HG03159 (cell line): ENCODE data around the gene VIT.

Source experiments
- ATAC-seq: cut with Tn5 transposase; IDR thresholded peaks from one replicate; pipeline ENCODE4 v1.9.1; 2021; ENCODE audit warnings: mild to moderate bottlenecking, moderate library complexity; ENCODE audit not compliant: unreplicated experiment

Gene VIT

DNA sequence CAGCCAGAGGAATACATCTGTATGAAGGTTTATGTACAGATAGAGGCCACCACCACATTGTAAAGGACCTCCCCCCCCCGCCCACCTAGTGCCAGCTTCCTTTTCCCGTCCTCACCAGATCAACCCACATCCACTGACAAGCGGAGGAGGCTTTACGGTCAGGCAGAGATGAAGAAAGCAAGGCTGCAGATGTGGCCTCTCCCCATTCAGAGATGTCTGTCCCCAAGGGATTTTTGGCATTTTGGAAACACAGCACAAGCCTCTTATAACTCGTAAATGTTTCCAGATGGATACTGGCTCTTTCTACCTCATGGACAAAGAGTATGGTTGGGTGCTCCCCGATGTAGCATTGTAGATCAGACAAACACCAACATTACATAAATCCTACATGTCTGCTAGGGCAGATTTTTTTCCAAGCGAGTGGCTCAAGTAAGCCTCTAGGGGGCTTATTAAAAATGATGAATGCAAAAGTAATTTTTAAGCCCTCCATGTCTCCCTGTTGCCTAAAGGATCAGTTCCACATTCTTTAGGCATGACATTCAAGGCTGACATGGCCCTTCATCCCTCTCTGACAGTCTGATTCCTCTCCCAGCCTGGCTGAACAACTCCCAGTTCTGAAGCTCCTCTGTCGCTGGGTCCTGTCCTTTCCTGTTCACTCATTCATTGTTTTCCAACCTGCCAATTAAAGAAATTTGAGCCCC, 11.7 kb downstream of the VIT start:
- no peak for ATAC-seq

DNA sequence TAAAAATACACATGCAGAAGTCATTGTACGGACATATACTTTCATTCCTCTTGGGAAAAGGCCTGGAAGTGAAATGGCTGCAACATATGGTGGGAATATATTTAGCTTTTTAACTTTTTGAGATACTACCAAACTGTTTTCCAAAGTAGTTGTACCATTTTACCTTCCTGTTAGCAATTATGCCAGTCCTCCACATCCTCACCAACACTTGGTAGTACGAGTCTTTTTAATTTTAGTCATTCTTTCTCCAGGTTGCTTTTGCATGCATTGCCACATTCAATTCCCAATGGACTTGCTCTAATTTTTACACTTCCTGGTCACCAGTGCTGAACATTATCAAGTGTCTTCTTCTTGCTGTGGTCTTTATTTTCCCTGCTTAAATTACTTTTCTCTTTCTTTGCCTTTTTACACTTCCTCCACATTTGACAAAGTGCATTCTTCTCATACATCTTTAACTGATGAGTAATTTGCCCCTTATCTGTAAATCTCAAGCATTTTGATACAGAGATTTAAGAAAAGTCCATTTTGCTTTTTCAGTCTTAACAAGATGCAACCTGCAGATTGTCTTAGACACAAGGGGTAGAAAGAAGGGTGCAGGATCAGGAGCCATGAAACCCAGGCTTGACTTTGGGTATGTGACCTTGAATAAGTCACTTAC, 14.5 kb downstream of the VIT start:
- no peak for ATAC-seq

DNA sequence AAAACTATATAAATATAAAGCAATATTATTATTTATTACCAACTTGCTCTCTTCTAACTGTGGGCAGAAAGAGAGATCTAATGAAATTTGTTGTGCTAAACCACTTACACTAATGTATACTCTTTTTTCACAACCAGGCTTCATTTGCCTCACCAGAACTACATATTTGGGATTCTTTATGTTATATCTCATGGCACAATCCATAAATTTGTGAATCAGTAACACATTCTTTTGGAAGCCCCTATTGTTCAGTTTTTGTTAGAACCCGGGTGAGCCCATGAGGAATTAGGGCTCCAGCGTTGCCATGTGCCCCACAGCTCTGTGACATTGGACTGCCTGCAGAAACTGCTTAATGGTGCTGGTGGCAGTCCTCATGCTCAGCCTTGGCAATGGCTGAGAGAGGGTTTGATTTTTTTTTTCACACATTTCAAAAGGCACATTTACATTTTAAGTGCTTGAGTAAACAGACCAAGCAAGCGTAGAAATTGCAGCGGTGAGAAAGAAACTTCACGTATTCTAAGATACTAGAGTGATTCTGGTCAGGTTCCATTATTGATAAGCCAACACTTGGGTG, 15.3 kb downstream of the VIT start:
- ATAC-seq = no peak

DNA sequence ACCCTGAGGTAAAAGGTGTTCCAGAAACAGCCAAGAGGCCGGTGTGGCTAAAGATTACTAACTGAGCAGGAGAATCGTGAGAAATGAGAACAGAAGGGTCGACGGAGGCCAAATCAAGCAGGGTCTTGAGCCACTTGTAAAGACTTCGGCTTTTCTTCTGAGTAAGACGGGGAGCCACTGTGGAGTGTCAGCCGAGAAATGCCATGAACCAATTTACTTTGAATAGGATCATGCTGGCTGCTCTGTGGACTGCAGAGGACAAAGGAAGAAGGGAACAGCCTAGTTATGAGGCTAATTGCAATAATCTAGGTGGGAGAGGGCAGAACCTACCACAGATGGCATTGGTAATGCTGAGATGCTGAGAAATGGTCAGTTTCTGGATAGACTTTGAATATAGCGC, 16.8 kb downstream of the VIT start:
- no peak for ATAC-seq

DNA sequence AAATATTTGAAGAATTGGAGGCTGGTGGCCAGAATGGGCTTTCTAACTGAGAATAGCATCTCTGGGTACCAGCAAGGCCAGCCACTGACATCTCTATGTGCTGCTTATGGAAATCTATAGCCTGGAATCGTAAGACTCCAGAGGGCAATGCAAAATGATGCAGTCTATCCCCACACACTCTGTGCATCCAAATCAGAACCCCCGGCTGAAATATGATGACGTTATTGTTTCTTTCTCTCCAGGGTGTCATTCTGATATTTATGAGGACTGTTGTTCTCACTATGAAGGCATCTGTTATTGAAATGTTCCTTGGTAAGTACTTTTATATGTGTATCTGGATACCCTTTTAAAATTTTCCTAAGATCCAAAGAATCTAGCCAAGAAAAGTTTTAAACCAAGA, 19.6 kb downstream of the VIT start:
- no peak for ATAC-seq

DNA sequence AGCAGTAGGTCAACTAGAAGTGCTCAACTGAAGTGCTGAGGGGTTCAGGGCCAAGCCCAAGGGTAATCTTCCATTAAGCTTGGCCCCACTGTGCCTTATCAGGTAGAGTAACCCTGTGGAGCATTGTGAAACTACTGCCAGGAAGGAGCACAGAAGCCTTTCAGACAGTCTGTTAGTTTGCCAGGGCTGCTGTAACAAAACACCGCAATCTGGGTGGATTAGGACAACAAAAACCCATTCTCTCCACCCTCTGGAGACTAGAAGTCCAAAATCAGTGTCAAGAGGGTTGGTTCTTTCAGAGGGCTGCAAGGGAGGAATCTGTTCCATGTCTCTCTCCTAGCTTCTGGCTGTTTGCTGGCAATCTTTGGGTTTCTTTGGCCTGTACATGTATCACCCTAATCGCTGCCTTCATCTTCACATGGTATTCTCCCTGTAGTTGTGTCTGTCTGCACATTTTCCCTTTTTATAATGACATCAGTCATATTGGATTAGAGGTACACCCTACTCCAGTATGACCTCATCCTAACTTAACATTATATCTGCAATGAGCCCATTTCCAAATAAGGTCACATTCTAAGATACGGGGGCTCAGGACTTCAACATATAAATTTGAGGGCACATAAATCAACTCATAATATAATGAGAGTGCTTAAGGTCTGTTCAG, 21.2 kb downstream of the VIT start:
- no peak for ATAC-seq

DNA sequence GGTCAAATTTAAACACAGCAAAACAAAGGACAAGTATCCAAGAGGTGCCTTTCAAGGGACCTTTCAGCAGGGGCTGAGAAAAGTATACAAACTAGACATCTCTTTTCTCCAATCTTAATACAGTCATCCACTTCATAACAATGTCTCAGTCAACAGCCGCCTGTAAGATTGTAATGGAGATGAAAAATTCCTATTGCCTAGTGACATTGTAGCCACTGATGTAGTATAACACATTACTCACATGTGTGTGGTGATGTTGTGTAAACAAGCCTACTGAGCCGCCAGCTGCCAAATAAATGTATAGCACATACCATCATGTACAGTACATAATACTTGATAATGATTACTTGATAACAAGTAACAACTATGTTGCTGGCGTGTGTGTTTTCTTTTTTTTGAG, 31.0 kb downstream of the VIT start:
- no peak for ATAC-seq

DNA sequence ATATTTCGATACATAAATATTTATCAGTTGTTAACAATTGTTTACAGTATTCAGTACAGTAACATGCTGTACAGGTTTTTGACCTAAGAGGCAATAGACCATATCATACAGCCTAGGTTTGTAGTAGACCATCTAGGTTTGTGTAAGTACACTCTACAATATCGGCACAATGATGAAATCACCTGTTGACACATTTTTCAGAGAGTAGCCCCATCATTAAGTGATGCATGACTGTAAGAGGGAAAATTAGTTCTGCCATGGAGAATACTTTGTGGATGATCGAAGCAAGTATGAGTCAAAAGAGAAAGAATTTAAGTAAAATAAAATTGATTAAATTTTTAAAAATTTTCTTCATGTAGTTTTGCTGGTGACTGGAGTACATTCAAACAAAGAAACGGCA, 32.6 kb downstream of the VIT start:
- no peak for ATAC-seq

DNA sequence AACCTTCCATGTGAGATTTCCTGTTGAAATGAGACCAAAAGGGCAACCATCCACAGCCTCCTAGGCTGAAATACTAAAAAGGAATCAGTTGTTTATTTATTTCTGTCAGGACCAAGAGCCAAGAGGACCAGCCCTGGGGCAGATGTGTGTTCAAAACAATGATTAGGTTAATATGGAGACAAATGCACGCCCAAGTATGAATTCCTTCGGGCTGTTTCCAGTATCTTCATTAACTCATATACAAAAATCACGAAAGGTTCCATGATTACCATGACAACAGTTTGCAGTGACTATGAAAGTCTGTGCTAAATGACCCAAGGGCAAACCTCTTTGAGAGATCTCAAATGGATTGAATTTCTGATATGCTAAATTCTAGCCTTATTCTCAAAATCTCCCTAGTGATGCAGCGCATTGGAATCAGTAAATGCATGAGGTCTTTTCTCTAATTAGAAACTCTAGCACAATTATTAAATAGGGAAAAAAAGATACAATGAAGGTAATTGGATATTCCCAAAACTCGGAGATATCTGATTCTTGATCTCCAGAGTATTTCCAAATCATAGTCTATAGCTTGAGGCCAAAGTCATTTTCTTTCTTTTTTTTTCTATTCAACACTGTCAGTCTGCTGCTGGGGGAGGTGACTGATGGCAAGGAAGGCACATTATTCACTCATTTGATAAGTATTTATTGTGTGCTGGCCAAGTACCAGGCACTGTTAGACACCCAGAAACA, 35.6 kb downstream of the VIT start:
- no peak for ATAC-seq

DNA sequence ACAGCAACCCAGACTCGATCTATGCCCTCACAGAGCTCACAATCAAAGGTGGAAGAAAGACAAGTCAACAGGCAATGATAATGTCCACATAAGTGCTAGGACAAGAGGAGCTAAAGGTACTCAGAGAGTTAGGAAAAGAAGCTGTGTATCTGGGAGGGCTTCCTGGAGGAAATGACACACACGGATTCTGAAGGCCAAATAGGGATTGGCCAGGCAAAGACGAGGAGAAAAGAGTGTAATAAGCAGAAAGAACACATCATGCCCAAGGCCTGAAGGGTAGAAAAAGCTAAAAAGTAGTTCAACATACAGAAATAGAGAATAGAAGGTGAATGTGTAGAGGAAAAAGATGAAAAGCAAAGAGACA, 36.1 kb downstream of the VIT start:
- no peak for ATAC-seq

DNA sequence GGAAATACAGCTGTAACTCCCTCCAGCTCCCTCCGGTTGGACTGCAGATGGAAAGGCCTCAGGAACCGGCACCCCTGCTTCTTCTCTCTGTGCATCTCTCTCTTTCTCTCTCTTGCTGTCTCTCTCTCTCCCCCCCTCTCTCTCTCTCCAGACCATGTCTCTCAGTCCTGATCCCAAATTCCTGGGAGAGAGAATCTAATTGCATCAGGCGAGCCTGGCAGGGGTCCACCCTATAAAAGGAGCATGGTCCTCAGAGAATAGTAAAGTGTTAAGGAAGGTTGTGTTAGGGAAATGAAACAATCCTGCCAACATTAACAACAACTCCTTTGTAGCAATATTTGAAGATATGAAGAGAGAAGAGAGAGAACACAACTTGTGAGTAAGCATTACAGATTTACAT, 36.7 kb downstream of the VIT start:
- no peak for ATAC-seq

DNA sequence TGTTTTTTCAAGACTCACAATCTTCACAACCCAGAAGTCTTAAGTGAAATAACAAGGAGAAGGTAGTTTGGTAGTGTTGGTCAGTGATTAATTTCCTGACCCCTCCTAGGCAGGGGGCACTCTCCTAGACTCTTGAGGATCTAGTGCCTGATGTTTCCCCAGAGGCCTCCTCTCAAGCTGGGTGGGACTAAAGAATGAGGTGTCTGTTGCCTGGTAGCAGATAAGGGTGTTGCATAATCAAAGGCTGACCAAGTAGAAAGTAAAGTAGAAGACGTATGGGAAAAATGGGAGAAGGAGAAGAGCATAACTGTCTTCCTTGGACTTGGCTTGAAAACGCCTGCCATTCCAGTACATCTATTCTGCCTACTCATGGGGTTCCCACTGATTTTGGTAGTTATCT, 37.8 kb downstream of the VIT start:
- no peak for ATAC-seq

DNA sequence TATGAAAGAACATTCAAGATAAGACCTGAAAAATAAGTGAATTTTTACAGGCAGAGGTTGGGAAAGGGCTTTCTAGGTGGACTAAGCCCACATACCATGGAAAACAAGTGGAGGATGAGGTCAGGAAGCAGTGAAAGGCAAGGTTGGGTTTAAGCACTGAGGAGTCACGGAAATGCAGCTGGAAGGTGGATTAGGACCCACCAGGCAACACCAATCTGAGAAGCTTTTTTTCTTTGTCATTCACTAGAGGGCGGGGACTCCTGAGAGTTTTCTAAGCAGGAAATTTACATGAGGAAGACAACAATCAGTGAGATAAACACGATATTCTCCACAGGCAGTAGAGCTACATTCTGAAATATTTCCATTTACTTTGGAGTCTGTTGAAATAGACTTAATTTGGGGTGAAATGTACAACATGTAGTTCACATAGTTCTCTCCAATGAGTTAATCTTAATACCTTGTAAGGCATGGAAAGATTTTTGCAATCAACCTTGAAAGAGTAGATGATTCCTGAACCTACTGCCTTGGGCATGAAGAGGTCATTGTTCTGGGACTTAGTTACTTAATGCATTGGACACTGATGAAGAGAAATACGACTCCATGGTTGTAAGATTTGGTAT, 40.7 kb downstream of the VIT start:
- no peak for ATAC-seq

DNA sequence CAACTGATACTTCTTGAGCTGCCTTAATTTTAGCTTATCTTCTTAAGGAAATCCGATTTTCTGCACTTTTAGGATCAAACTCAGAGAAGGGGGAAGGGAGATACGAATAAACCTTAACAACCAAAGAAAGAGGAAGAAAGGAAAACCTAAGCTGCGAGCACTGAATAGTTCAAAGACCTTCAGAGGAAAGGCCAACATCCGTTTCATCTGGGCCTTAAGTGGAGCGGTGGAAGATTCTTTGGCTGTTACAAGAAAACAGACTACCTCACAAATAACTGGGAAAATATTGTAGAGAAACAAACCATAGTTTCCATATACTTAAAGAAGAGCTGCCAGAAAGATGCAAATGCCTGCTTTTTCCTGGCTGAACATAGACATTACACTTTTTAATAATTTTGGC, 43.6 kb downstream of the VIT start:
- ATAC-seq = no peak

DNA sequence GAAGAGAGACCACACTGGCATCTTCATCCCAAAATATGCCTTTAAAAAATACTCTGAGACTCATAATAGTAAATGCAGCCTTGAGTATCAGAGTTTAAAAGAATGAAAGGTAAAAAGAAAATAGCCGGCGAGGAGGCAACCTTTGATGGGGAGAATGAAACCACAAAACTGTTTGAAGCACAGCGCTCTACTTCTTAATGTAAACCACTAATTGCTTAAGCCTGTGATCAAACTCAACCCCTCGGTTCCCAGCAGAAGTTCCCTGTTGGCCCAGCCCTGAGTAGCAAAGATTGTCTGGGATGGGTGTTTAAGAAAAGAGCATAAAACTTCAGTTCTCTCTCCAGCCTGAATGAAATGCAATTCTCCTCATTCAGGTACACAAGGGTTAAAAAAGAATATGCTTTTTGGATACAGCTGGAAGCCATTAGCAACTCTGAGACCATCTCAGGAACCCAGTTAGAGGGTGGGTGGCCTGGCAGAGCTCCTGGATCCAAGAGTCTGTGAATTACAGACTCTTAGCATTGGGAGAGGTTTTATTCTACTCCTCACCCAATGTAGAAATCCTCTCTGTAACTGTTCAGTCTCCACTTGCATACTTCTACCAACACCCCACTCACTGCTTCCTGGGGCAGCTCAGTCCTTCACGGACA, 44.8 kb downstream of the VIT start:
- no peak for ATAC-seq

DNA sequence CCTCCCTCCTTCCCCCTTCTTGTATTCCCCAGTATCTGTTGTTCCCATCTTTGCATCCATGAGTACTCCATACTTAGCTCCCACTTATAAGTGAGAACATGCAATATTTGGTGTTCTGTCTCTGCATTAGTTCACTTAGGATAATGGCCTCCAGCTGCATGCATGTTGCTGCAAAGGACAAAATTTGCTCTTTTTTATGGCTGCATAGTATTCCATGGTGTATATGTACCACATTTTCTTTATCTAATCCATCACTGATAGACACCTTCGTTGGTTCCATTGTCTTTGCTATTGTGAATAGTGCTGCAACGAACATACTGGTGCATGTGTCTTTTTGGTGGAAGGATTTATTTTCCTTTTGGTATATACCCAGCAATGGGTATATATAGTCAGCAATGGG, 47.4 kb downstream of the VIT start:
- ATAC-seq = no peak

DNA sequence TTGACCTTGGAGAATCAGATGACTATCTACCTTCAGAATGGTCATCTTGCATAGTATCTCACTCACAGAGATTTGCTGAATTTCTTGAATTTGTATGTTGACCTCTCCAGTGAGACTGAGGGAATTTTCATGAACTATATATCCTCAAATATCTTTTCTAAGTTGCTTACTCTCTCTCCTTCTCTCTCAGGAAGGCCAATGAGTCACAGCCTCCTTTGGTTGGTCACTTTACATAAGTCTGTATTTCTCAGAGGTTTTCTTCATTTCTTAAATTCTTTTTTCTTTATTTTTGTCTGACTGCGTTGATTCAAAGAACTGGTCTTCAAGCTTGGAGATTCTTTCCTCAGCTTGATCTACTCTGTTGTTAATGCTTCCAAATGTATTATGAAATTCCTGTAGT, 51.7 kb downstream of the VIT start:
- ATAC-seq = no peak

DNA sequence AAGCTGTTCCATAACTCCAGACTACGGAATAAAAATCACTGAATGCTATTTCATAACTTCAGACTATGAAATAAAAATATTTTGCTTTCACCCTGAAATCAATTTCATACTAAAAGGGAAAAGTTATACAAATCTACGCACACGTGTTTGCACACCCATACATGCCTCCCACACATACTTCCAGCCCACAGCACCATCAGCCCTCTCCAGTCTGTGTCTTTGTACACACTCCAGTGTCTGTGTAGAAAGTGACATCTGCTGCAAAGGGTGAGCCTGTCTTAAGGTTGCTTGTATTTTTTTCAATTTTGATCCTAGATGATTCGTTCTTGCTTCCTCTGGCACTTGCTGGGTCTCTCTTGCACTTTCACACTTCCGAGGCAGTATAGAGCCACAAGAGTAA, 53.6 kb downstream of the VIT start:
- no peak for ATAC-seq

DNA sequence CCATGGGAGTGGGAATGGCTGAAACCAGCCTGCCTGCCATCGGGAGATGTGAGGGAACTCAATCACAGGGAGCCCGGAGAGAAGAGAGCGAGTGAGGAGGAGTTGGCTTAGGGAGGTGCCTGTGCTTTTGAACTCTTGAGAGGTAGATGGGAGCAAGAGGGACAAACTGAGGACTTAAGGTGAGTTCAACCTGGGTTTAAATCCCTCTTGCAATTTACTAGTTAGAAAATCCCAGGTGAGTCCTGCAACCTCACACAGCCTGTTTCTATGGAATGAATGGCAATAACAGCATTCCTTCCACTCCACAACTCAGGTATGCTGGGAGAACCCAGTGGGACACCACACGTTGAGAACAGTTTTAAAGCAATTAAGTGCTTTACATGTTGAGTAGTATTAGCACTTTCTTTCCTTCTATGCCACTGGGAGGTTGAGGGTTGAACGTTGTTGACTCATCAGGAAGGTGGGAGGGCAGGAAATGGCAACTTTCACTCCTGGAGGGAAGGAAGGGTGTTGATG, 57.3 kb downstream of the VIT start:
- ATAC-seq = no peak

DNA sequence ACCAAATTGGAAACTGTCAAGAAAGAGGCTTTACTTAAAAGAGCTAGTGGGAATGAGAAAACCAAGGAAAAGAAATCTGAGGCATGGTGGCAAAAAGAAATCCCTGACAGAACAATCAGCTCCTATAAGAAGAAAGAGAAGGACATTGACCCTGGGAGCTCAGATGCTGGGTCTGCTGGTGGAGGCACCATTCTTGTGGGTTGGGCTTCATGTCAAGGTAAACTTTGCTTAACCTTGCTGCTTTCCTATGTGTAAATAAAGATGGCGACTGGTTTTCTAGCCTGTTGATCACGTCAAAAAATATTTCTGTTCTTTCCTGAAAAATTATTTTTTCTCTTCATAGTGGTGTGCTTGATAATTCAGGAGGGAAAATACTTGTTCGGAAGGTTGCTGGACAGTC, 58.1 kb downstream of the VIT start:
- no peak for ATAC-seq
